Stimulated activated CD8-positive, alpha-beta memory T cell treated with anti-CD3 and anti-CD28 coated beads, Interleukin-12 subunit alpha, Interleukin-12 subunit beta, amount 100 ng/mL, for 1 hour (primary cell): ENCODE measurements around the gene IL11.
"Not testable (repeated sequence)": the region's sequence is repeated elsewhere in the genome, so short reads cannot be mapped to it uniquely, and the experiment has no call there.

Source experiments
- DNase-seq: peaks from one replicate; pipeline ENCODE4 v3.0.0-alpha.2; 2020; ENCODE audit warnings: low read depth

The IL11 gene

DNA sequence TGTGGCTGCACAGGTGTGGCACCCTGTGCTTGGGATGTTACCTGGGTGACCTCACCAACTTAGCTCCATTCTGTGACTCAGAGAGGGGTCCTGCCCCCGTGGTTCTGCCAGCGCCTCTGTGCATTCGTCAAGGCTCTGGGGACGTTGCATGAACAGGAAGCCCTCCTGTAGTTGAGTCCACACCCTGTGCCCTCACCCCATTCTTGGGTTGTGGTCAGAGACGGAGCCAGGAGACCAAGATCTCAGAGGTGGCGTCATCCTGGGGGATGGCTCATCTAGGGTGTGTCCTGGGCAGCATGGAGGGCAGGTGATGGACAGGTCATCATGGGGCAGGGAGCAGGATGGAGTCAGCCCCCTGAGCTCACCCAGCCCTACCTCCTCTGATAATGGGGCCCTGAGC is 18.2 kb downstream of the IL11 start:
- no peak for DNase-seq

DNA sequence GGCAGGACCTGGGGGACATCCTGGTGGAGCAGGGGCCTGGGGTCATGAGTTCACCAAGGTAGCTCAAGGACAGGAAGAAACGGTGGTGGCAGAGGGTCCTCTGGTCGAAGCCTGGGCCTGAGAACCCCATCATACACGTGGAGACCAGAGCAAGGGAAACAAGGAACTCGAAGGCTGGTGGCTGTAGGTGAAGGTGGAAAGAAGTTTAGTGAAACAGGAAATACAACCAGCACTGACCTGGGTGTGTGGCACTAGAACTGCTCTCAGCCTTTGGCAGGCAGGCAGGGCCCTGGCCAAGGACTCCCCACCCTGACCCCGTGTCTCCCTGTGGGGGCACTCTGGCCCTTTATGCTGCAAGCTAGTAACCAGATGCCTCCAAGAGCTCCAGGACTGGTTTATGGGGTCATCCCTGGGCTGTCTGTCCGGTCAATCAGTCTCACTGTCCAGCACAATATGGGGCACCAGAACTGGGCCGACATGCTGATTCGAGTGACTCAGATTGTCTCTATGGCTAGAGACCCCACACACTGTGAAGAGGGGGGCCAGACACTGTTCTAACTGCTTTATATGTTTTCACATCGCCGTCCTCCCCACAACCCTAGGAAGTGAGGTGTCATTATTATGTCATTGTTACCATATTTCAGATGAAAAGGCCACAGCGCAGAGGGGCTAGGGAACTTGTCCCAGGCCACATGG is 19.5 kb downstream of the IL11 start:
- DNase-seq: no peak

DNA sequence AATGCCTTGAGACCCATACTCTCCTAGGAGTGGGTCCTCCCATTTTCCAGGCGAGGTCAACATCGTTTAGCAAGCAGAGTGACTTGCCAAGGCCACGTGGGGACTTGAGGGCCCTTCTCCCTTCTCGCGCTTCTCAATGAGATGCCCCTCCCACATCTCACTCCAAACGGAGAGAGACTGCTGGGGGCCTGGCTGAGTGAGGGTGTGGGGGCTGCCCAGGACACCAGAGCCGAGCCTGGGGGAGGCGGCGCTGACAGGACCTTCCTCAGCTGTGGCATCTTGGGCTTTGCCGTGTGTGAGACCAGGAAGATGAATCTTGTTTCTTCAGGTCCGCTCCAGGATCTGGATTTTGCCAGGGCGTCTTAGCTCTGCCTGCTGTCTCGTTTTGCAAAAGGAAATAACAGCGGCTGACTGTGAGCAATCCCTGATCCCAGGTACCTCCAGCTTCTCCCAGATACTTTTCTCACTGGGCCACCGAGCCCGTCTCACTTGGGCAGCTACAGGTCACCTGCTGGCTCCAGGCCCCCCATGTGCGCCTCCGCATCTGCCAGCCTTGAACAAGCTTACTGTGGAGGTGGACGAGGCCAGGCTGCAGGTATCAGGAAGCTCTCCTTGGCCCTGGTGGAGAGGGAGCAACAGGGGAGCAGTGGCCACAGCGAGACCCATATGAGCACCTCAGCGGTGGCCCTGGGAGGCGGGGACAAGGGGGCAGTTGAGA is 21.8 kb downstream of the IL11 start:
- DNase-seq: no peak

DNA sequence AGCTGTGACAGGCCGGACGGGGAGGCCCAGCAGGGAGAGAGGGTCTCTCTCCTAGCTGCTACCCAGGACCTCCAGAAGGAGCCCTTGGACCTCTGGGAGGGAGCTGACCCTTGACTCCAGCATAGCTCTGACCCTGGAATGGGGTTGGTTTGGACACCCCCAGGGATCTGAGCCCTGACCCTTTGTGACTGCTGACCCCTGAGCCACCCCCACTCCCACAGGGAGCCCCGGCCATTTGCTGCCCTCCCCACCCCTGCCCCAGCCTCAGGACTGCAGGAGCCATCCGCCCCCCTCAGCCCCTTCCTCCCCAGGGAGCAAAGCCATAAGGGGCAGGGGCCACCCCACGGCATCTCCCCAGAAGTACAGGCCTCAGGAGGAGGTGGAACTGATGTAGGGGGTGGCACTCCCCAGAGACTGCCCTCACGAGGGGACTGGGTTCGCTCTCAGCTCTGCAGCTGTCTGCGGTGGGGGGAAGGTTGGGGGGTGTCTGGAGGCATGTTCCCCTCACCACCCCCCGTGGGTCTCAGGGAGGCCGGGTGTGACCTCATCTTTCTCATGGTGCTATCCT is 22.7 kb downstream of the IL11 start:
- DNase-seq: no peak

DNA sequence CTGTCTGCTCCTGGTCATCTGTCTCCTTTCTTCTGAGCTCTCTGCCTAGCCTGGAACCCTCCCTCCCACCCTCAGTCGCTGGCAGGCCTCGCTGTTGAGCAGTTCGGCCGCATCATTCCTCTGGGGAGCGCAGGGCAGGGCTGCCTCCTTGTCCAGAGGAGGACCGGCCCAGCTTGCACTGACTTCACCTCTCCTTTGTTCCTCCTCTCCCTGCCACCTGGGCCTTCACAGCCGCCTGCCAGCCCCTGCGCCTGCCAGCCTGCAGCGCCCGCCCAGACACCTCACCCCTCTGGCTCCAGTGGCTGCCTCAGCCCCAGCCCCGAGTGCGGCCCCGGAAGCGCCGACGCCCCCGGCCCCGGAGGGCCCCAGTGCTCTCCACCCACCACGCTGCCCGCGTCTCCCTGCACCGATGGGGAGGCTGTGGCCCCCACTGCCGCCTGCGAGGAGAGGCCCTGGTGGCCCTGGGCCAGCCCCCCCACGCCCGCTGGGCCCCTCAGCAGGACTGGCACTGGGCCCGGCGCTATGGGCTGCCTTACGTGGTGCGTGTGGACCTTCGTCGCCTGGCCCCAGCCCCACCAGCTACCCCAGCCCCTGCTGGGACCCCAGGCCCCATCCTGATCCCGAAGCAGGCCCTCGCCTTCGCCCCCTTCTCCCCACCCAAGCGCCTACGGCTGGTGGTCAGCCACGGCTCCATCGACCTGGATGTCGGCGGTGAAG is 23.4 kb downstream of the IL11 start:
- DNase-seq: no peak

DNA sequence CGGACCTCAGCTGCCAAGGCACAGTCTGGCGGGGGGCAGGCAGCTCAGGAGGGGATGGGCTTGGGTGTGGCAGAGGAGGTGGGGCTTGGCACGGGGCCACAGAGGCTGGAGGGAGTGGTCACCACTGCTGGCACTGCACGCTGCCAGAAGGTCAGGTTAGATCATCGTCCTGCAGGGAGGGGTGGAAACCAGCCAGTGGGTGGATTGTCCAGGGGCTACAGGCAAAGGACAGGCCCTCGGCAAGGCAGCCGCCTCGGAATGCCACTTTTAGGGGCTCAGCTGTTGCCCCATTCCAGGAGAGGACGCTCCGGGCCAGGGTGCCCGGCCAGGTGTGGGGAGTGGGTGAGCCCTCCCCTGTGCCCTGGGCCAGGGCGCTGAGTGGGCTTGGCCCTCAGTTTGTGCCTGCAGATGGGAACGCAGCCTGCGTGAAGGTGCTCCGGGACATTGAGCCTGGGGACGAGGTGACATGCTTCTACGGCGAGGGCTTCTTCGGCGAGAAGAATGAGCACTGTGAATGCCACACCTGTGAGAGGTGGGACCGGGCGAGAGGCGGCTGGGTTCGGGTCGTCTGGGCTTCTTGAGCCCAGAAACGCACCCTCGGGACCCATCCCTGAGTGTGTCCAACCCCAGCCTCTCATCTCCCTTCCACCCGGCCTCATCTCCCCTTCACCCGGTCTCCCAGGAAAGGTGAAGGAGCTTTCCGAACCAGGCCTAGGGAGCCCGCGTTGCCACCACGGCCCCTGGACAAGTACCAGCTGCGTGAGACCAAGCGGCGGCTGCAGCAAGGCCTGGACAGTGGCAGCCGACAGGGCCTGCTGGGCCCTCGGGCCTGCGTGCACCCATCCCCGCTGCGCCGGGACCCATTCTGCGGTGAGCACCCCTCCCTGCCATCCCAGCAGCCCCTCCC is 24.2 kb downstream of the IL11 start:
- DNase-seq: no peak

DNA sequence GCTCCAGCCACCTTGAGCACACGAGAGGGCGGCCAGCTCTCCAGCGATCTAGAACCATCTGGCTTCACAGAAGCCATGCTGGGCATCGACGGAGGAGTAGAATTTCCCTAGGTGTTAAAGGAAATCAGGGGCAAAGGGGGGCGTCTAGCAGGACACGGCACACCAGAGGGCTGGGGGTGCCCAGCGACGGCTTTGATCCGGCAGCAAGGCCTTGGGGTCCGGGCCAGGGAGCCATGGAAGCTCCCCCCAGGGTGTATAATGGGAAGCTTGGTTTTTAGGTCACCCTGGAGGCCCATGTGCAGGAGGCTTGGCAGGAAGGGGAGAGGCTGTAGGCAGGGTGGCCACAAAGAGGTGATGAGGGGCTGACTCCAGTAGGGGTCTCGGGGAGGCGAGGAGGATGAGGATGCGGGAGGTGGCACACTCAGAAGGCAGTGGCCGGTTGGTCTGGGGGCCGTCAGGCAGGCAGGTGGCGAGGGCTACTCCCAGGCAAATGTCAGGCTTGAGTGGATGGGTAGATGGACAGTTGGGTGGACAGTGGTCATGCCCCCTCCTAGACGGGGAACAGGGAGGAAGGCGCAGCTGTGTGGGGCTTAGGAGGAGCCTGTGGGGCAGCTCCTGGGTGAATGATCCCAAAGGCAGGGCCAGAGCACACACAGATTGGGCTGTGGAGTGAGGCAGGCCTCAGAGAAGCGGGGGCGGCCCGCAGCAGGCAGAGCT is 25.0 kb downstream of the IL11 start:
- no peak for DNase-seq

DNA sequence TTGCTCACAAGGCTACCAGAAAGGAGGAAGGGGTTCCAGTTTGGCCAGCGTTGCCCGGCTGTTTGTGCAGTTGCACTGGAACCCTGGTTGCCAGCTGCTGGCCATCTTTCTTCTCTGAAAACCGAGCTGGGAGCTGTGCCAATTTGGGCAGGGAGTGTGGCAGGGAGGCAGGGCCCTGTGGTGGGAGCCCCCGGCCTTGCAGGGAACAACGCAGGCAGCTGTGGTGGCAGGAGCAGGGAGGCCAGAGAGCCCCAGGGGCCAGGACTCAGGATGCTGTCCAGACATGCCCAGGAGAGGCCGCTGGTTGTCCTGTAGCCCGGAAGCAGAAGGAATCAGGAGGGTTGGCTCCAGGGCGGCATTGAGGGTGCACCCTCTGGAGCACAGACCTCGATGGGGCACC is 25.8 kb downstream of the IL11 start:
- no peak for DNase-seq

DNA sequence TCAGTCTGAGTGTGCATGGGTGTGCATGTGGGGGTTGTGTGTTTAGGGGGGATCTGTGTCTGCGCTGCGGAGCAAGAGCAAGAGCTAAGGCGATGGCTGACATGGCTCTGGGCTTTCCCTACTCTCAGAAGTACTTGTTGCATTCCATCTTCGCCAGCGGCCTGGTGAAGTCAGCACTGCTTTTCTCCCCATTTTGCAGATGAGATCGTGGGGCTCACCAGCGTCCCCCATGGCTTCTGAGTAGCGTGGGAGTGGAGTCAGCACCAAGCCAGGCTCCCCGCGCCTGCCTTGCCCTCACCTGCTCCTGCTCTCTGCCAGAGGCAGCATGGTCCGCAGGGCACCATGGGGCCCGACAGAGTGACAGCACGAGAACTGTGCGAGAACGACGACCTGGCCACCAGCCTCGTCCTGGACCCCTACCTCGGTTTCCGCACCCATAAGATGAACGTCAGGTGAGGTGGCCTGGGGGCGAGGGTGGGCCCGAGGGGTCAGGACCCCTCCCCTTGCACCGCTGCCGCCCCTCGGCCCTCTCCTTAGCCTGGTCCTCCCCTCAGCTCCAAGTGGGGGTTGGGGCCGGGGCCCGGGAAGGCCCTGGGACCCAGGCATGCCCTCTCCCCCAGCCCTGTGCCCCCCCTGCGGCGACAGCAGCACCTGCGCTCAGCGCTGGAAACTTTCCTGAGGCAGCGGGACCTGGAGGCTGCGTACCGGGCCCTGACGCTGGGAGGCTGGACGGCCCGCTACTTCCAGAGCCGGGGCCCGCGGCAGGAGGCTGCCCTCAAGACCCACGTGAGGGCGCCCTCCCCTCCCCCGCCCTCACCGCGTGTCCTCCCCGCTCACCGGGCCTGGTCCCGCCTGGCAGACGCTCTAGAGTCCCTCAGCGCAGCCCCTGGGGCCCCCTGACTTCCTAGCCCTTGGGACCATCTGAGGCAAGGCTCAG is 28.4 kb downstream of the IL11 start:
- DNase-seq: no peak

DNA sequence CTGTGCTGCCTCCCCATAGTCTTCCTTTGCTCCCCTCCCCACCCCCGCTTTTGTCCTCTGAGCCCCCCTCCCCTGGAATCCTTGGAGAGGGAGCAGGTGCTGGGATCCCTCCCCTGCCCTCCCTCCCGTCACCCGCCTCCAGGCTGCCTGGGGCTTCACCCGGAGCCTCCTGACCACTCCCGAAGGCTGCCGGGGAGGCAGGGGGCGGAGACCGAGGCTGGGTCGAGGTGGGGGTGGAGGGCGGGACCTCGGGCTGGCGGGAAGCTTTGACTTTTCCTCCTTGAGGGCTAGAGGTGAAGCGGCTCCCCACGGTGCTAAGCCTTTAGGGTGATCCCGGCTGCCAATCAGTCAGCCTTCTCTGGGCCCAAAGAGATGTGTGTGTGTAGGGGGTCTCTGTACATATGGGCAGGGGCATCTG is 29.1 kb downstream of the IL11 start:
- DNase-seq: peak; percentile 8

DNA sequence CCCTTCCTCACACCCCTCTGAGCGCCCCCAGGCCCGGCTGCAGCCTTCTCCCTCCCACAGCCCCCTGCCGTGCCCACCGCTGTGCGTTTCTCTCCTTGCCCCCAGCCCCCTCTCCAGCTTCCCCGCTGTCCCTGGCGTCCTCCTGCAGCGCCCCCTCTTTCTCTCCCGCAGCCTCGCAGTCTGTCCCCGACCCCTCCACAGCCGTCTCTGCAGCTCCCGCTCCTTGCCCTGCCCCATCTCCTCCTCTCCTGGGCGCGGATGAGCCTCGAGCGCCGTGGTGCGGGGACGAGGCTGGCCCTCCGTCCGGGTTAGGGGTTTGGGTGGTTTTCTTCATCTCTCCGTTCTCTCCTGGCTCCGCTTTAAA is 29.5 kb downstream of the IL11 start:
- DNase-seq: no peak

DNA sequence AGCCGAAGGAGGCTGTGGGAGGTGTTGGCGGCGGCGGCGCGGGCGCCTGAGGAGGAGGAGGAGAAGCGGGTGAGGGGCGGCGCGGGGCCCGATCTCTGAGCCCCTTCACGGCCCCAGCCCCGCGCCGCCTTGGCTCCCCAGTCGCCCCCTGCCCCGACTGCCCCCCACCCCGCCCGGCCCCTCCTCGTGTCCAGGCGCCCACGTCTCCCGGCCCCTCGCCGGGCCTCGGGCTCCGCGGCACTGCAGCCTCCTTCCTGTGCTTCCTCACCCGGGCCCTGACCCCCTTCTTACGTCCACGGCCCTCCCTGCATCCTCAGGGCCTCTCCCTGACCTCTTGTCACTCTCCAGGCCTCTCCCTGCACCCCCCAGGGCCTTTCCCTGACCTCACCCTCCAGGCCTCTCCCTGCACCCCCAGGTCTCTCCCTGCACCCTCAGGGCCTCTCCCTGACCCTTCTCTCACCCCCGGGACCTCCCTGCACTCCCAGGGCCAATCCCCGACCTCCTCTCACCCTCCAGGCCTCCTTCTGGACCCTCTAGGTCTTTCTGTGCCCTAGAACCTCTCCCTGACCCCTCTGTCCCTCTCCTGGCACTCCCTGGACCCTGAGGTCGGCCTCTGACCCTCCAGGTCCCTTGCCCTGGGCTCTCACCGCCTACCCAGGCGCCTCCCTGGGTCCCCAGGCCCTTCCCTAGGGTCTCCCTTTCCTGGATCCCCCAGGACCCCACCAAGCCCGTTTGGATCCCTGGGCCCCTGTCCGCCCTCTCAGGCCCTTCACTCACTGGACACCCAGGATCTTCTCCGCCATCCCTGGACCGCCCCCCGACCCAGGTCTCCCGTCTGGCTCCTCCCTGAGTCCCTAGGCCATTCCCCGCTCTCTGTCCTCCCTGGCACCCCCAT is 30.1 kb downstream of the IL11 start:
- DNase-seq: no peak

DNA sequence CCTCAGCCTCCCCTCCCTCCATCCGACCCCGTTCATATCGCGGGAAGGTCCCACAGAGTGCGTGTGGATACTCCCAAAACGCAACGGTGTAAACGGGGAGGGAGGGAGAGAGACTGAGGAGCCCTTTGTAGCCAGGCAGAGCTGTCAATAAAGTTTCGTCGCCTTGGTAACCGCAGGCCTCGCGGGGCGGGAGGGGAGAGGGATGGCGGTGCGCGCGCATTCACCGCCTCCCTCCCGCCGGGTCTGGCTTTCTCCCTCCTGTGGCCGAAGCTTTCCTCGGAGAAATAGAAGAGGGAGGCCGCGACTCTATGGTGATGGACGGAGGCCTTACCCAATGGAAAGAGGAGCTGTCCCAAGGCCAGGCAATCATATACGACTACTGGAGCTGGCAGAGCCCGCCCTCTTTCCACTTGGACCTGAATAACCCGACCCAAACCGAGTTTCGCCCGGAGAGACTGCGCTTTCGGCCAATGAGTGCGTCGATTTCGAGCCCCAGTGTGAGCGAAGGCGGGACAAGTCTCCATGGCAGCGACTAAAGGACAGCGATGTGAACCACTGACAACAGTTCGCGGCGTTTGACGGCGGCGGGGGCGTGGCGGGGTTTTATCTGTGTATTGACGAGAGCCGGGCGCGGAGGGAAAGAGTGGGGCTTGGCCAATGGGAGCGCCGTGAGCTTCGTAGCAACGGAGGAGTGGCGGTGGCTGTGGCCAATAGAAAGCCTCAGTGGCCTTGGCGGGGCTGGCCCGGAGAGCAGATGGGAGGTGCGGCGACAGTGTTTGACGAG is 31.0 kb downstream of the IL11 start, which contains the start of gene KMT5C:
Gene KMT5C (plus strand): TSS at position 772 of the 784 bp plus-strand sequence. CDS start 2,061 bp downstream, outside the sequence.
- peak; percentile 100 for DNase-seq

DNA sequence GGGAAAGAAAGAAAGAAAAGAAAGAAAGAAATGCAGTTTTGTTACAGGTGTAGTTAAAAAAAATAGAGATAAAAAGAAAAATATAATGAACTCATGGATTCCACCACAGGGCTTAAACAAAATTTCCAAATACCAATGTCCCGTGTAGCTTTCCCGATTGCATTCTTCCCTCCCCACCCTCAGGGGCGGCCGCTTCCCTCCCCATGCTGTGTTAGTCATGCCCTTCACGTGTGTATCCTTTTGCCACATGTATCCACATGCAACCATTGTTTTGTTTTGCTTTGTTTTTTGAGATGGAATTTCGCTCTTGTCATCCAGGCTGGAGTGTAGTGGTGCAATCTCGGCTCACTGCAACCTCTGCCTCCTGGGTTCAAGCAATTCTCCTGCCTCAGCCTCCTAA is 34.2 kb downstream of the IL11 start:
- no peak for DNase-seq

DNA sequence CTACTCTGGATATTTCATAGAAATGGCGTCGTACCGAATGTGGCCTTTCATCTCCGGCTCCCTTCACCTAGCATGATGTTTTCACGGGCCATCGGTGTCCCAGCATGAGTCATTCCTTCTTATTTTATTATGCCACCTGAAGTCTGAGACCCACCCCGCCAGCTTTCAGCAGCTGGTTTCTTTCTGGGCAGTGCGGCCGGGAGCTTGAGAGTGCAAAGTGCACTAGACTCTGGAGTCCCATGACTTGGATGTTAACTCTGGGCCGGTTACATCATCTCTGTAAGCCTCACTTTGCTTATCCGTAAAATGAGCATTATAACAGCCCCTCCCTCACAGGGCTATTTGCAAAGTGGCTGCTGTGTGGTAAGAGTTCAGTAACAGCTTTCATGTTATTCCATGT is 36.4 kb downstream of the IL11 start:
- DNase-seq: no peak

DNA sequence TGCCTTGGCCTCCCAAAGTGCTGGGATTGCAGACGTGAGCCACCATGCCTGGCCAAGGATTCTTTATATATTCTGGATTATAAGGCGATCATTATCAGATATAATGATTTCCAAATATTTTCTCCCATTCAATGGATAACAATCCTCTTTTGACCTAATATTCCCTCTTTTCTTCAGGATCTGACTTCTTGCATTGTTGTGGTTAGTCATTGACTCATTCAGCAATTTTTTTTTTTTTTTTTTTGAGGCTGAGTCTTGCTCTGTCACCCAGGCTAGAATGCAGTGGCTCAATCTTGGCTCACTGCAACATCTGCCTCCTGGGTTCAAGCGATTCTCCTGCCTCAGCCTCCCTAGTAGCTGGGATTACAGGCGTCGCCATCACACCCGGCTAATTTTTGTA is 40.5 kb downstream of the IL11 start:
- DNase-seq: not testable (repeated sequence)

DNA sequence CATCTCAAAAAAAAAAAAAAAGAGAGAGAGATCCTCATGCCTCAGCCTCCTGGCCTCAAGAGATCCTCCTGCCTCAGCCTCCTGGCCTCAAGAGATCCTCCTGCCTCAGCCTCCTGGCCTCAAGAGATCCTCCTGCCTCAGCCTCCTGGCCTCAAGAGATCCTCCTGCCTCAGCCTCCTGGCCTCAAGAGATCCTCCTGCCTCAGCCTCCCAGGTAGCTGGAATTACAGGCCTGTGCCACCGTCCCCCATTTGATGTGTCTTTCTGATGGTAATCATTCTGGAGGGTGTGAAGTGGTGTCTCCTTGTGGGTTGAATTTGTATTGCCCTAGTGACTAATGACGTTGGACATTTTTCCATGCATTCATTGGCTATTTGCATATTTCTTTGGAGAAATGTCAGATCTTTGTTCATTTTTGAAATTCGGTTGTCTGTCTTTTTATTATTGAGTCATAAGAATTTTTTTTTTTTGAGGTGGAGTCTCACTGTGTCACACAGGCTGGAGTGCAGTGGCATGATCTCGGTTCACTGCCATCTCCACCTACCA is 41.4 kb downstream of the IL11 start:
- DNase-seq: not testable (repeated sequence)

DNA sequence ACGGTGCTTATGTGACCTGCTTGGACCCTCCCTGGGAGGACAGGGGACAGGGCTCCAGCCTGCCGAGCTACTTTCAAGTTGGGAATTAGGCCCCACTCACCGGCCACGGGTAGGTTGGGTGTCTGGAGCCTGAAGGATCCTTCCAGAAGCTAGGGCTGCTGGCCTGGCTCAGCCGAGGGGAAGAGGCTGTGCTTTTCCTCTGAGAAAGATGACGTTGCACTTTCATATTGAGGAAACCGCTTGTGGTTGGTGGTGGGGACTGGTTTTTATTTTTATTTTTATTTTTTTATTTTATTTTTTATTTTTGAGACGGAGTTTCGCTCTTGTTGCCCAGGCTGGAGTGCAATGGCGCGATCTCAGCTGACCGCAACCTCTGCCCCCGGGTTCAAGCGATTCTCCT is 45.1 kb downstream of the IL11 start, which contains the start of gene TMEM150B:
Gene TMEM150B (minus strand): TSS at position 170 of the 400 bp plus-strand sequence. CDS start 4,305 bp downstream, outside the sequence.
- no peak for DNase-seq
